Fibroblast of villous mesenchyme (primary cell): ENCODE results near the gene PIP5K1A. TPM values are rescaled to one million over a fixed set of nuclear protein-coding genes. Genes with fewer than 3 reads are reported as not detected.
A peak's percentile ranks its signal among the peaks of the same experiment; 100 is the strongest.

Source experiments
- DNase-seq: peaks from one replicate; pipeline ENCODE4 v3.0.0-alpha.2; 2010; ENCODE audit warnings: low read depth
- H3K4me3 ChIP-seq: 2 replicates; pipeline ENCODE4 v1.5.1; 2011; ENCODE audit warnings: low read depth, mild to moderate bottlenecking, low read length
- total RNA-seq: library from RNA; depleted of rRNA; stranded (reverse); fragments of >200 nt; gene quantifications from 2 replicates; pipeline ENCODE4 v1.2.3, GENCODE V29; 2012
- TF ChIP-seq, protein P1 (sequence below): IDR thresholded peaks from 2 replicates; pipeline ENCODE4 v1.5.1; 2012; ENCODE audit warnings: low read depth, mild to moderate bottlenecking, low read length; ENCODE audit not compliant: insufficient read depth

Gene PIP5K1A
- total RNA-seq, 1 donor: 131 TPM

- DNase-seq: peak; percentile 43
- H3K4me3 ChIP-seq: no peak overlapping the region
- TF ChIP-seq, protein P1, sequence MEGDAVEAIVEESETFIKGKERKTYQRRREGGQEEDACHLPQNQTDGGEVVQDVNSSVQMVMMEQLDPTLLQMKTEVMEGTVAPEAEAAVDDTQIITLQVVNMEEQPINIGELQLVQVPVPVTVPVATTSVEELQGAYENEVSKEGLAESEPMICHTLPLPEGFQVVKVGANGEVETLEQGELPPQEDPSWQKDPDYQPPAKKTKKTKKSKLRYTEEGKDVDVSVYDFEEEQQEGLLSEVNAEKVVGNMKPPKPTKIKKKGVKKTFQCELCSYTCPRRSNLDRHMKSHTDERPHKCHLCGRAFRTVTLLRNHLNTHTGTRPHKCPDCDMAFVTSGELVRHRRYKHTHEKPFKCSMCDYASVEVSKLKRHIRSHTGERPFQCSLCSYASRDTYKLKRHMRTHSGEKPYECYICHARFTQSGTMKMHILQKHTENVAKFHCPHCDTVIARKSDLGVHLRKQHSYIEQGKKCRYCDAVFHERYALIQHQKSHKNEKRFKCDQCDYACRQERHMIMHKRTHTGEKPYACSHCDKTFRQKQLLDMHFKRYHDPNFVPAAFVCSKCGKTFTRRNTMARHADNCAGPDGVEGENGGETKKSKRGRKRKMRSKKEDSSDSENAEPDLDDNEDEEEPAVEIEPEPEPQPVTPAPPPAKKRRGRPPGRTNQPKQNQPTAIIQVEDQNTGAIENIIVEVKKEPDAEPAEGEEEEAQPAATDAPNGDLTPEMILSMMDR: no peak
These were observed 12.5 kb downstream of the PIP5K1A start for GRCh38 chr1:151210830-151211229.

- TF ChIP-seq, protein P1: no peak
- DNase-seq: peak; percentile 73
These were observed 13.8 kb downstream of the PIP5K1A start for GRCh38 chr1:151211972-151212705.

GRCh38 chr1:151213560-151213959, 15.2 kb downstream of the PIP5K1A start:
- DNase-seq: no peak
- TF ChIP-seq, protein P1: no peak

More at GRCh38 chr1:151211972-151212705, 13.8 kb downstream of the PIP5K1A start:
- no peak overlapping the region for H3K4me3 ChIP-seq

DNA sequence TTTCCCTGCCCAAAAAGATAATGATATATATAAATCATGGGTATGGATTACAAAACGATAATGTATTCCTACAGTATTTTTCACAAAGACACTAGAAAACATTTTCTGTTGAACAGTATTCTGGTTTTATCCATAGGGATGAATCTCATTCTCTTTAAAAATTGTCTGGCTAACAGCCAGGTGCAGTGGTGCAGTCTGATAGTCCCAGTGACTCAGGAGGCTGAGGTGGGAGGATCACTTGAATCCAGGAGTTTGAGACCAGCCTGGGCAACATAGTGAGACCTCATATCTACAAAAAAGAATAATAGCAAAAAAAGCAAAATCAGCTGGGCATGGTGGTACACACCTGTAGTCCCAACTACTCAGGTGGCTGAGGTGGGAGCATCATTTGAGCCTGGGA, 23.3 kb downstream of the PIP5K1A start:
- TF ChIP-seq, protein P1: no peak
- no peak overlapping the region for H3K4me3 ChIP-seq
- DNase-seq: no peak

More at GRCh38 chr1:151213560-151213959, 15.2 kb downstream of the PIP5K1A start:
- H3K4me3 ChIP-seq: no peak overlapping the region

DNA sequence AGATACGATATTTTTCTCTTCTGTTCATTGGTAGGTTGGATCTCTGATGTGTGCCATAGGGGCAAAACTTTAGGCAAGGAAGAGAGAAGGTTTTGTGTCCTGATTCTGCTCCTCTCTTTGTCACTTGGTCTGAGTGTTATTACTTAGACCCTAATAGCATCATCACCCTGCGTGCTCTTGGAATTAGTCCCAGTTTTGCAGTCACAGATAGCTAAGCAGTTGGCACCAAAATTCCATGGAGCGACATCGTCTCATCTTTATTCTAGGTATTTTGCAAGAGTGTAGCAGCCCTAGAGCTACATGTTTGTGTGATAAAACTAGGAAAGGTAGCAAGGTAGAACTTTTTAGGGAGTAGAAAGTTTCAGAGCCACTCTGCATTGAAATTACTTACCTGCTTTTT, 23.8 kb downstream of the PIP5K1A start:
- no peak for DNase-seq
- TF ChIP-seq, protein P1: no peak

GRCh38 chr1:151235235-151235634, 36.9 kb downstream of the PIP5K1A start:
- no peak for DNase-seq
- no peak overlapping the region for H3K4me3 ChIP-seq
- TF ChIP-seq, protein P1: no peak

More for the DNA sequence above, 23.8 kb downstream of the PIP5K1A start:
- no peak overlapping the region for H3K4me3 ChIP-seq
